ENCODE measurements around the gene NT5DC2. TPM values are rescaled to one million over a fixed set of nuclear protein-coding genes. Genes with fewer than 3 reads are reported as not detected.

Gene NT5DC2
- total RNA-seq, 4 donors from 2014 or later: 11.6 to 29.8 (median 20.7) TPM

DNA sequence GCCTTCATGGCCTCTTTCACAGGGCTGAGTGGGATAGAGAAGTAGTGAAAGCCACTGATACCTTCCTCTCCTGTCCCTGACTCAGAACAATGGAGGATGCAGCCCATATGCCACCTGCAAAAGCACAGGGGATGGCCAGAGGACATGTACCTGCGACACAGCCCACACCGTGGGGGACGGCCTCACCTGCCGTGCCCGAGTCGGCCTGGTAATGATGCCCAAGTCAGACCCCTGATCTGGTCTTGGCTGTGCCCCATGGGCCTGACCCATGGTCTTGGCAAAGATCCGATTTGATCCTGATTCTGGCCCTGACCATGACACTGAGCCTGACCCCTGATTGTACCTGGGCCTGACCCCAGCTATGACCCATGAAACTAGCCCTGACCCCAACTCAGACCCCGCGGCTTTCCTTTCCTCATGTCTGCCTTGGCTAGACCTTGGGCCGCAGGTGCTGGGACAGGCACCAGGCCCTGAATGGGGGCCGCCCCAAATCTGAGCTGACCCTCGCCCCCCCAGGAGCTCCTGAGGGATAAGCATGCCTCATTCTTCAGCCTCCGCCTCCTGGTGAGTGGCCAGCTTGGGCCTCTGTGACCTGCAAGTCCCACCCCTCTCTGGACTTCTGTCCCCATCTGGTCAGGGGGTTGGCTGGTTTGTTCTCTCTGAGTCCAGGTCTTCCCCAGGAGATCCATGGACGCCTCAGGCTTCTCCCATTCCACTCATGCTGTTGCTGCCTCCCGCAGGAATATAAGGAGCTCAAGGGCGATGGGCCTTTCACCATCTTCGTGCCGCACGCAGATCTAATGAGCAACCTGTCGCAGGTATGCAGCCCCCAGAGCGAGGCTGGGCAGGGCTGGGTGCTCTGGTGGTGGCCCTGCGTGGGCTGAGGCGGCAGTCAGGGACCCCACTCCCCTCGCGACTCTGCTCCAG, 15.6 kb downstream of the NT5DC2 start:
- TF ChIP-seq, protein P1, sequence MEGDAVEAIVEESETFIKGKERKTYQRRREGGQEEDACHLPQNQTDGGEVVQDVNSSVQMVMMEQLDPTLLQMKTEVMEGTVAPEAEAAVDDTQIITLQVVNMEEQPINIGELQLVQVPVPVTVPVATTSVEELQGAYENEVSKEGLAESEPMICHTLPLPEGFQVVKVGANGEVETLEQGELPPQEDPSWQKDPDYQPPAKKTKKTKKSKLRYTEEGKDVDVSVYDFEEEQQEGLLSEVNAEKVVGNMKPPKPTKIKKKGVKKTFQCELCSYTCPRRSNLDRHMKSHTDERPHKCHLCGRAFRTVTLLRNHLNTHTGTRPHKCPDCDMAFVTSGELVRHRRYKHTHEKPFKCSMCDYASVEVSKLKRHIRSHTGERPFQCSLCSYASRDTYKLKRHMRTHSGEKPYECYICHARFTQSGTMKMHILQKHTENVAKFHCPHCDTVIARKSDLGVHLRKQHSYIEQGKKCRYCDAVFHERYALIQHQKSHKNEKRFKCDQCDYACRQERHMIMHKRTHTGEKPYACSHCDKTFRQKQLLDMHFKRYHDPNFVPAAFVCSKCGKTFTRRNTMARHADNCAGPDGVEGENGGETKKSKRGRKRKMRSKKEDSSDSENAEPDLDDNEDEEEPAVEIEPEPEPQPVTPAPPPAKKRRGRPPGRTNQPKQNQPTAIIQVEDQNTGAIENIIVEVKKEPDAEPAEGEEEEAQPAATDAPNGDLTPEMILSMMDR (IDR thresholded peaks at IDR 0.05; ENCODE audit: low read depth): no peak

DNA sequence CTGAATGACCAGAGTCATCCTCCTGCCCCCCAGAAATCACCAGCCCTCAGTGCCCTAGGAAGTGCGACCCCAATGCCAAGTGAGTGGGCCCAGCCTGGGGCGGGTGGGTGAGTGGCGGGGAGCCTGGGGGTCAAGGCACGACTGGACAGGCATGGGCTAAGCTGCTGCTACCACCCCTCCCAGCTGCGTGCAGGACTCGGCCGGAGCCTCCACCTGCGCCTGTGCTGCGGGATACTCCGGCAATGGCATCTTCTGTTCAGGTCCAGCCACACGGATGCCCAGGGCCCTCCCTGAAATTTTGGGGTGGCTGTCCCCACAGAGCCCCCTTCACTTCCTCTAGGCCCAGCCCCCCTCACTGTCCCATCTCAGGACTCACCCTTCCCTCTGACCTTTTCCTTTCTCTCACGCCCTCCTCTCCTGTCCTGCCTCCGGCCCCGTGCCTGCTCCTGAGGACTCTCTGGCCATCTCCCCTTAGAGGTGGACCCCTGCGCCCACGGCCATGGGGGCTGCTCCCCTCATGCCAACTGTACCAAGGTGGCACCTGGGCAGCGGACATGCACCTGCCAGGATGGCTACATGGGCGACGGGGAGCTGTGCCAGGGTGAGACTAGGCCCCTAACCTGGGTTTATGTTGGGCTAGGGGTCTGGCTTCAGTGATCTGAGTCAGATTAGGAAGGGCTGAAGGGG, 17.0 kb downstream of the NT5DC2 start:
- TF ChIP-seq, protein P1 (IDR thresholded peaks at IDR 0.05; ENCODE audit: low read depth): no peak

DNA sequence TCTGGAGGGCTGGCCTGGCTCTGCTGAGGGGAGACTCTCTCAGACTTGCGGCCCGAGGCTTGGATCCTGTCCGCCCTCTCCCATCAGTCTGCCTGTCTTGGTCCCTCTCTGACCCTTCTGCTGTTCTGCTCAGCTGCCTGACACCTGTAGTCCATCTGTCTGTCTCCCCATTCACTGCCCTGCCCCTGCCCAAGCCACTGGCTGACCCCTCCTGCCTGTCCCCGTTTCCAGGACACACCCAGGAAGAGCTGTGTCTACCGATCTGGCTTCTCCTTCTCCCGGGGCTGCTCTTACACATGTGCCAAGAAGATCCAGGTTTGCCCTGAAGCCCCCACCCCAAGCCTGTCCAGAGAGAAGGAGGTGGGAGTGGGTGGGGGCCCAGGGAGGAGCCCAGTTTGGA, 18.5 kb downstream of the NT5DC2 start:
- TF ChIP-seq, protein P1 (IDR thresholded peaks at IDR 0.05; ENCODE audit: low read depth): no peak

DNA sequence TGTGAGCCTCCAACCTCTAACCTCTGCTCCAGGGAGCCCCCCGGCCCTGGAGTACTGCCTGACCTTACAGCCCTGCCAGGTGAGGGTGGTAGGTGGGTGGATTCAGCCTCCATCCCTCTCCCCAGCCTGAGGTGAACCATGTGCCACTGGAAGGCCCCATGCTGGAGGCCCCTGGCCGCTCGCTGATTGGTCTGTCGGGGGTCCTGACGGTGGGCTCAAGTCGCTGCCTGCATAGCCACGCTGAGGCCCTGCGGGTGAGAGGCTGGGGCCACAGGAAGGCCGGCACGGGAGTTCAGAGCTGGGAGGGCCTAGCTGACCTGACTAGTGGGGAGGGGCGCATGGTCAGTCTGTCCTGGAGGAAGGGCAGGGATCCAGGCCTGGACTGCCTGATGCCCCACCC, 19.1 kb downstream of the NT5DC2 start:
- TF ChIP-seq, protein P1 (IDR thresholded peaks at IDR 0.05; ENCODE audit: low read depth): no peak

DNA sequence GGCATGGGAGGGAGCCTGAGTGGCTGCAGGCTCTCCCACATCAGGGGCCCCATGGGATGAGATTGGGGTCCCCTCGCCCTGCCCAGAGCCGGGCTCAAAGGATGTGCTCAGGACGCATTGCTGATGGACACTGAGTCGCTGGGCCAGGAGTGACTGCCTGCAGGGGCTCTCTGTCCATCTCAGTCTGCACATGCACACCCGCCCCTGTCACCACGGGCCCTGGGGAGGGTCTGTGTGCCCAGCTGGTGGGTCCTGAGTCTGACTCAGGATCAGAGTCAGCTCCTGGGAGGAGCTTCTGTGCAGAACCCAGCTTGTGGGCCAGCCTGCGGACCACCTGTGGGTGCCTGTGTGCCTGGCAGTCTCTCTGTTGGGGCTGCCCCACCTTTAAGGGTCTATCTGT, 20.4 kb downstream of the NT5DC2 start:
- TF ChIP-seq, protein P1 (IDR thresholded peaks at IDR 0.05; ENCODE audit: low read depth): no peak

DNA sequence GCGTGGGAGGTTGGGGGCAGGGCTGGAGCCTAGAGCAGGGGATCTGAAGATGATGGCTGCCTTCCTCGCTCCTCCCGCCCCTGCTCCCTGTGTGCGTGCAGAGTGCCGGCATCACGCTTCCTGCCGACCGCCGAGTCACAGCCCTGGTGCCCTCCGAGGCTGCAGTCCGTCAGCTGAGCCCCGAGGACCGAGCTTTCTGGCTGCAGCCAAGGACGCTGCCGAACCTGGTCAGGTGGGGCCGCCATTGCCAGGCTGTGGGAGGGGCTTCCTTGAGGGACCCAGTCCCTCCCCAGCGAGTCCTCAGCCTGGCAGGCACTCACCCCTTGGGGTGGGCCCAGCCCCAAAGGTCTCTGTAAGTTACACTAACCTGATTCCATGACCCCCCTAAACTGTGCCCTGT, 20.9 kb downstream of the NT5DC2 start:
- TF ChIP-seq, protein P1 (IDR thresholded peaks at IDR 0.05; ENCODE audit: low read depth): no peak

DNA sequence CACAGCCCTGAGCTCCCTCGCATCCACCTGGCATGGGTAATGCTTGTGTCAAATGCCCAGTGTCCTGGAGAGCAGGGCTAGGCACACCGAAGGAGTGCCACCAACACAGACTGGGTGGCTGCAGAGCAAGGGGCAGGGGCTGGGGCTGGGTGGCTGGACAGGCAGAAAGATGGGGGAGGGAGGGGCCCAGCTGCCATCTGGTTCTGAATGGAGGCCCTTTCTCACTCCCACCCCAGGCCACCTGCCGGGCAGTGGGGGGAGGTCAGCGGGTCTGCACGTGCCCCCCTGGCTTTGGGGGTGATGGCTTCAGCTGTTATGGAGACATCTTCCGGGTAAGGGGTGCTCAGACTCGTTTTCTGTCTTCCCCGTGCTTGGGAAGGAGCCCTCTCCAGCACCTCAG, 21.6 kb downstream of the NT5DC2 start:
- TF ChIP-seq, protein P1 (IDR thresholded peaks at IDR 0.05; ENCODE audit: low read depth): no peak
